Measurements from ENCODE around the gene LRRC45.

LRRC45 gene

GRCh38 chr17:82022981-82023446, at the start of gene LRRC45:
TSS of gene LRRC45 (plus strand) at chr17:82023305. CDS start at chr17:82023644, 339 bp downstream.
- peak; percentile 100 for DNase-seq
- H3K9me3 ChIP-seq, result no peaks in the 10 kb centered on the region
- TF ChIP-seq CTCF (IDR thresholded peaks at IDR 0.05), result no peak
- H3K4me3 ChIP-seq, result peak within 1 kb of the TSS; percentile 65 to 91
- H3K4me1 ChIP-seq, result peaks cover 0 to 33% (median 25%) of the 10 kb centered on the region in 4 donors
- intact Hi-C loops (cut with DNase I; ENCODE audit: low total_unique reads), result no loop called here
- H3K27ac ChIP-seq, result peak within 1 kb of the TSS; percentile 61 to 72
- H3K27me3 ChIP-seq, result peaks cover 0 to 11% of the 10 kb centered on the region in 2 donors
- peaks cover 0 to 13% (median 11%) of the 10 kb centered on the region in 3 donors for H3K36me3 ChIP-seq

DNA sequence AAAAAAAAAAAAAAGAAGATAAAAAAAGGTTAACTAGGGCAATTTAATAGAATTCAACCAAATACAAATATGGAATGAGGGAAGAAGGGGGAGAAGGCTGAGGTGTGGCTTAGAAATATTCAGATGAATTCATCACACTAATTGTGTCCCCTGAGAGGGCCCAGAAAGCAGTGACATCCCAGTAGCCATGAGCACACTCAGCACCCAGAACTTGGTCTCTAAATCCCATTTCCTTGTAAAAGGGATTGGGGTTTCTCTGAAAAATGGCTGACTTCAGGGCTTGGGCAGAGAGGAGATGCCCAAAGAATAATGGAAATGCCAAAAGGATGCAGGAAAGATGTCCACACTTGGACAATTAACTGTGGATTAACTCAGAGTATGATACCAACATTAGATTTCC, 49.7 kb upstream of the LRRC45 start:
- Histone ChIP-seq H3K27ac (no peak overlapping the region), H3K27me3 (peaks cover 0 to 41% of the 10 kb centered on the region in 2 donors), H3K4me1 (peaks cover 0 to 16% (median 10%) of the 10 kb centered on the region in 4 donors), H3K9me3 (no peaks in the 10 kb centered on the region), H3K4me3 (no peak overlapping the region), H3K36me3 (no peaks in the 10 kb centered on the region)
- no peak for DNase-seq
- no peak for TF ChIP-seq CTCF (IDR thresholded peaks at IDR 0.05)
- intact Hi-C loops (cut with DNase I; ENCODE audit: low total_unique reads), result no loop called here

- H3K36me3 ChIP-seq, result peaks cover 0 to 16% (median 0%) of the 10 kb centered on the region in 3 donors
- H3K27me3 ChIP-seq, result peaks cover 0 to 13% of the 10 kb centered on the region in 2 donors
- intact Hi-C loops (cut with DNase I; ENCODE audit: low total_unique reads), result no loop called here
- H3K4me1 ChIP-seq, result peaks cover 0 to 23% (median 17%) of the 10 kb centered on the region in 4 donors
- TF ChIP-seq CTCF (IDR thresholded peaks at IDR 0.05), result no peak
- H3K9me3 ChIP-seq, result no peaks in the 10 kb centered on the region
- H3K4me3 ChIP-seq, result peak overlapping the region; percentile 58 to 90
- H3K27ac ChIP-seq, result peak overlapping the region; percentile 80 to 89
- no peak for DNase-seq
These were observed 46.5 kb upstream of the LRRC45 start for GRCh38 chr17:81976332-81977210.

DNA sequence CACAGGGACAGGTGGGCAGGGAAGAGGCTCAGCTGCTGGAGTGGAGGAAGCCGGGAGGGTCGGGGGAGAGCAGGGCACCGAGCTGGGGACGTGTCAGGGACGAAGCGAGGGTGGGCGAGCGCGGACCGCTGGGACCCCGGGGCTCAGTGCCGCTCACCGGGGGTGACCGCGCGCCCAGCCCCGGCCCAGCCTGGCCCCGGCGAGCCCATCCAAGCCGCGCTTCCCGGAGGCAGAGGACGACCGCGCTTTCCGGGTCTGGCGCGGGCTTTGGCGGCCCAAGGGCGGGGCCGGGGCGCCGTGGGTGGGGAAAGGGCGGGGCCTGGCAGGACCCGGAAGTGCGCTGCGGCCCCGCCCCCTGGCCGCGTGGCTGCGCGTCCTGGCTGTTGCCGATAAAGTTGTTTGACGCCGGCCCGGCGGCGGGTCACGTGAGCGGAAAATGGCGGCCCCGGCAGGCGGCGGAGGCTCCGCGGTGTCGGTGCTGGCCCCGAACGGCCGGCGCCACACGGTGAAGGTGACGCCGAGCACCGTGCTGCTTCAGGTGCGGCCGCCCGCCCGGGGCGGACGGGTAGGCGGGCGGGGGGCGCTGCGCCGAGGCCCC, 45.8 kb upstream of the LRRC45 start, which contains the start of gene ASPSCR1:
Gene ASPSCR1 (plus strand): TSS at position 419 of the 598 bp plus-strand sequence. CDS start 18 bp downstream, at position 437.
- Histone ChIP-seq H3K27ac (peak within 1 kb of the TSS; percentile 80 to 89), H3K9me3 (no peaks in the 10 kb centered on the region), H3K36me3 (peaks cover 0 to 16% (median 0%) of the 10 kb centered on the region in 3 donors), H3K4me1 (peaks cover 0 to 23% (median 17%) of the 10 kb centered on the region in 4 donors), H3K27me3 (peaks cover 0 to 5% of the 10 kb centered on the region in 2 donors), H3K4me3 (peak within 1 kb of the TSS; percentile 58 to 90)
- peak; percentile 81 to 93 for DNase-seq
- intact Hi-C loops (cut with DNase I; ENCODE audit: low total_unique reads), result no loop called here
- TF ChIP-seq CTCF (IDR thresholded peaks at IDR 0.05), result no peak

DNA sequence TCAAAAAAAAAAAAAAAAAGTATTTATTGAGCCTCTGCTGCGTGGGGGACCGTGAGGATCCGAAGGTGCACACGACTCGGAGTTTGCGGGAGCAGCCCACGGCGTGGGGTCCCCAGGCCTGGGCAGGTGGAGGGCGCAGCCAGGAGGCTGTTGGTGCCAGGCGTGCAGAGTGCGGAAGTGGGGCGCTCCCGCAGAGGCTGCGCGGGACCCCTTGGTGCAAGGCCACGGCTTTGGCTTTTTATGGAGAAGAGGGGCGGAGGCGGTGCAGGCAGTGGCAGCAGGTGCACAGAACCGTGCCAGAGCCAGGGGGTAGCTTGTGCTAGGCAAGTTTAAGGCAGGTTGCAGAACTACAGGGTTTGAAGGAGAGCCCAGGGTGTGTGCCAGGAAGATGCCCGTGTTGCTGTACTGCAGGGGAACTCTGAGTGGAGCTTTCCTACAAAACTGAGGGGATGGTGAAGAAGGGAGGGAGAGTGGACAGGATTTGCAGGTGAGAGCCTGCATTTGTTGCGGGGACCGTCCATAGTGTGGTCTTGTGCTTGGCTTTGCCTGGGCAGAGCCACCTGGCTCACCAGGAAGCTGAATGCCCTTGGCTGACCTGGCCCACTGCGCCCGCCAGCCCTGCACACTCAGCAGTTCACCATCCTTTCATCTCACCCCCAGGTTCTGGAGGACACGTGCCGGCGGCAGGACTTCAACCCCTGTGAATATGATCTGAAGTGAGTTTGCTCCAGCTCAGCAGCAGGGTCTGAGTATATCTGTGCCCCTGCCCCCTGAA, 44.4 kb upstream of the LRRC45 start:
- H3K4me1 ChIP-seq, result peaks cover 0 to 23% (median 17%) of the 10 kb centered on the region in 4 donors
- TF ChIP-seq CTCF (IDR thresholded peaks at IDR 0.05), result no peak
- peaks cover 5 to 22% (median 5%) of the 10 kb centered on the region in 3 donors for H3K36me3 ChIP-seq
- peak overlapping the region in 1 of 2 donors; percentile 89 for H3K27ac ChIP-seq
- no peak for DNase-seq
- intact Hi-C loops (cut with DNase I; ENCODE audit: low total_unique reads), result no loop called here
- H3K27me3 ChIP-seq, result no peaks in the 10 kb centered on the region
- H3K4me3 ChIP-seq, result peak overlapping the region; percentile 58 to 90
- H3K9me3 ChIP-seq, result no peaks in the 10 kb centered on the region
